NB4 (cell line): ENCODE measurements around the gene NTRK3.

Source experiments
- DNase-seq: peaks from one replicate; pipeline ENCODE4 v3.0.0; 2010; ENCODE audit warnings: low read depth
- H3K4me3 ChIP-seq: one replicate; pipeline ENCODE4 v1.5.1; 2011; ENCODE audit warnings: mild to moderate bottlenecking, low read depth, low read length, moderate library complexity
- MYC ChIP-seq: IDR thresholded peaks from 2 replicates; pipeline ENCODE4 v1.6.1; 2011; ENCODE audit warnings: low read depth, low read length
- POLR2A ChIP-seq: IDR thresholded peaks from 2 replicates; pipeline ENCODE4 v1.6.1; 2011; ENCODE audit warnings: mild to moderate bottlenecking; ENCODE audit not compliant: insufficient read length; ENCODE audit errors: extremely low read depth
- TF ChIP-seq, protein P1 (sequence below): IDR thresholded peaks from 2 replicates; pipeline ENCODE4 v1.6.1; 2011; ENCODE audit warnings: low read depth, low read length
- TF ChIP-seq, protein P2 (sequence below): IDR thresholded peaks from one replicate; pipeline ENCODE4 v1.5.1; 2012; ENCODE audit warnings: low read depth, low read length

The NTRK3 gene

DNA sequence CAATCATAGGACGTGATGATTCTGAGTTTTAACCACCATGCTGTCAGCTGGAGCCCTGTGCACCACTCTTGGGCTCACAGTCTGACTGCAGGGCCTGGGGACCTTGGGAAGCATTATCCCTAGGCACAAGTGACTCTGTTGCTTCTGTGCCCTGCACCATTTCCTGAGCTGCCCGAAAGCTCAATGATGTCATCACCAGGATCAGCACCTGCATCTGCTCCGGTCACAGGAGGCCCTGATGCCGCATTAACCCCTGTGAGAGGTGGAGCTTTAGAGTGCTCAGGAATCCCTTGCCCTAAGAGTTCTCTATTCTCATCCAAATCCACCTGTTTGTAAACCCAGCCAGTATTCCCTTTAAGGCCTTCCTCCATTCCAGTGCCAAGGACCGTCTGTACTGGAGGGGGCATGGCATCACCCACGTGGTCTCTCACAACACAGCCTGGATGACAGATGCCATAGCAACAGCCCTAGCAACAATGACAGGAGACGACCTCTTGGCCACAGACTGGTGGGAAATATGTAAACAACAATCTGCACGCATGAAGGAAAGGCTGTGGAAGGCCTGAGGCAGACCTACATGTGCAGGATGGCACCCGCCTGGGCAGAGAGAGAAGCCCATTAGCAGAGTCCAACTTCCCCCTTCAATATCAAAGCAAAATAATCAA is 37.9 kb downstream of the NTRK3 start:
- no peak for DNase-seq
- TF ChIP-seq, protein P1, sequence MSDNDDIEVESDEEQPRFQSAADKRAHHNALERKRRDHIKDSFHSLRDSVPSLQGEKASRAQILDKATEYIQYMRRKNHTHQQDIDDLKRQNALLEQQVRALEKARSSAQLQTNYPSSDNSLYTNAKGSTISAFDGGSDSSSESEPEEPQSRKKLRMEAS: no peak
- TF ChIP-seq, protein P2, sequence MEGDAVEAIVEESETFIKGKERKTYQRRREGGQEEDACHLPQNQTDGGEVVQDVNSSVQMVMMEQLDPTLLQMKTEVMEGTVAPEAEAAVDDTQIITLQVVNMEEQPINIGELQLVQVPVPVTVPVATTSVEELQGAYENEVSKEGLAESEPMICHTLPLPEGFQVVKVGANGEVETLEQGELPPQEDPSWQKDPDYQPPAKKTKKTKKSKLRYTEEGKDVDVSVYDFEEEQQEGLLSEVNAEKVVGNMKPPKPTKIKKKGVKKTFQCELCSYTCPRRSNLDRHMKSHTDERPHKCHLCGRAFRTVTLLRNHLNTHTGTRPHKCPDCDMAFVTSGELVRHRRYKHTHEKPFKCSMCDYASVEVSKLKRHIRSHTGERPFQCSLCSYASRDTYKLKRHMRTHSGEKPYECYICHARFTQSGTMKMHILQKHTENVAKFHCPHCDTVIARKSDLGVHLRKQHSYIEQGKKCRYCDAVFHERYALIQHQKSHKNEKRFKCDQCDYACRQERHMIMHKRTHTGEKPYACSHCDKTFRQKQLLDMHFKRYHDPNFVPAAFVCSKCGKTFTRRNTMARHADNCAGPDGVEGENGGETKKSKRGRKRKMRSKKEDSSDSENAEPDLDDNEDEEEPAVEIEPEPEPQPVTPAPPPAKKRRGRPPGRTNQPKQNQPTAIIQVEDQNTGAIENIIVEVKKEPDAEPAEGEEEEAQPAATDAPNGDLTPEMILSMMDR: no peak
- TF ChIP-seq MYC (no peak), POLR2A (no peak)
- no peak overlapping the region for H3K4me3 ChIP-seq

DNA sequence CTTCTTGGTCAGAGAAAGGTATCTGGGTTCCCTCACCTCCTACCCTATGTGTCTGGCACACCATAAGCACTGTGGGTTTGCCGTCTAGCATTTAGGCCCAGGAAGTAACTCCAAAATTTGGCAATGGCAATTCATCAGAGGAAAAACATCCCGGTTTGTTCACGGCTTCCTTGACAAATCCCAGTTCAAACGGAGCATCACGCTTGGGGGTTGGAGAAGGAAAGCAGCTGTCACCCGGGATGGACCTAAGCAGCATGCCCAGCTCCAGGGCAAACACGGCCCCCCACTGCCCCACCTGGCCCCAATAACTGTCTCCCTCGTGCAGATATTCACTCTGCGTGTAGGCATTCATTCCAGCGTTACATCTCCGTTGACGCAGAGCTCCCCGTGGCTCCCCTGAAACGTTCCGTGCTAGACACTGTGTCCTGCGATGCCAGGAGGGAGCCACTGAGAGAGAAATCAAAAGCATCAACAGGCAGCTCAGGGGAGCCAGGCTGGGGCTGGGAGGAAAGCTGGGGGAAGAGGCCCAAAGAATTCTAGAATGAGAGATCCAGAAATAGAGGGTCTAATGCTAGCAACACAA is 41.4 kb downstream of the NTRK3 start:
- TF ChIP-seq POLR2A (no peak), MYC (no peak)
- TF ChIP-seq, protein P1: no peak
- TF ChIP-seq, protein P2: no peak
- no peak for DNase-seq
- H3K4me3 ChIP-seq: no peak overlapping the region

DNA sequence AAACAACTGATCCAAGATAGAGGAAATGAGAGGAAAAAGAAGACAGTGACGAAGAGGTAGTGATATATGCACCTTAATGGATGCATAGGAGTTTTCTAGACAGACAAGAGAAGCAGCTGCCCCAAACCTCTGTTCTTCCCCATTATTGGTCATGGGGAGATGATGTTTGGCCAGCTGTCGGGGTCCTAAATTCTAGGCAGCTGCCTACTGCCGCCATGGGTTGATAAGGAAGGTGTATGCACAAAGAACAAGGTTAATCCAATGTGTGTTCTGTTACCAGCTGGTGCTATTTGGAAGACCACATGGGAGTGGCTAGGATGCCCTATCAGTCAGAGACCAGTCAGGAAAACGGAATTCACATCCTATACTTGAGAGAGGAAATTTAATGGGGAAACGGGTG is 47.4 kb downstream of the NTRK3 start:
- no peak for TF ChIP-seq MYC
- TF ChIP-seq, protein P2: no peak
- TF ChIP-seq, protein P1: no peak
- no peak for TF ChIP-seq POLR2A
- no peak overlapping the region for H3K4me3 ChIP-seq
- no peak for DNase-seq

DNA sequence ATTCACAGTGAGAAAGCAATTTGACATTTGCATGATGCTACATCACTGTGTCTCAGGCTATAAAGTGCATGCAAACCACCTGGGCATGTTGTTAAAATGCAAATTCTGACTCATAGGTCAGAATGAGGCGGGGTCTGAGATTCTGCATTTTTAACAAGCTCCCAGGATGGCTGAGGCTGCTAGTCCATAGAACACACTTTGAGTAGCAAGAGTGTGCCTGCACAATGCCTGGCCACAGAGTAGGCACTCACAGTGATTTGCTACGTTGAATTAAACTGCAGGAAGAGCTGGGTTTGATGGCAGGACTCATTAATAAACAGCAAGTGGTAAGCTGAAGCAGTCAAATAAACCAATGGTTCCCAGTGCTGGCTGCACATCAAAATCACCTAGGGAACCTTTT is 48.1 kb downstream of the NTRK3 start:
- H3K4me3 ChIP-seq: no peak overlapping the region
- no peak for DNase-seq
- TF ChIP-seq MYC (no peak), POLR2A (no peak)
- TF ChIP-seq, protein P1: no peak
- TF ChIP-seq, protein P2: no peak

DNA sequence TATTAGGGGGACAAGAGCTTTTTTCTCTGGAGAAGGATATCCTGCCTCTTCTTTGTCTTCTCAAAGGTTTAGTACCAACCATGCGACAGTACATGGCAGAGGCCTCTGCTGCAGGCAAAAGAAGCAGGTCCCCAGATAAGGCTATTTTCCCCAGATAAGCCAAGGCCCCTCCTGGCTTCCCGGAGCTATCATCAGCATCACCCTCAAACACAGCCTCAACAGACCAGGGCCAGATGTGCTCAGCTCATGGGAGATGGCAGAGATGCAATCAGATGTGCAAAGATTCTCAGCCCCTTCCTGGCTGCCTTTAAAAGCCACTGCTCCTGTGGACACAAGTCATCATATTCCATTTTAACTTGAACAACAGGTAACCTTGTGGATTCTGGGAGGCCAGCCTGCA is 49.0 kb downstream of the NTRK3 start:
- no peak overlapping the region for H3K4me3 ChIP-seq
- TF ChIP-seq MYC: no peak
- TF ChIP-seq, protein P2: no peak
- TF ChIP-seq, protein P1: no peak
- TF ChIP-seq POLR2A: no peak
- DNase-seq: no peak

DNA sequence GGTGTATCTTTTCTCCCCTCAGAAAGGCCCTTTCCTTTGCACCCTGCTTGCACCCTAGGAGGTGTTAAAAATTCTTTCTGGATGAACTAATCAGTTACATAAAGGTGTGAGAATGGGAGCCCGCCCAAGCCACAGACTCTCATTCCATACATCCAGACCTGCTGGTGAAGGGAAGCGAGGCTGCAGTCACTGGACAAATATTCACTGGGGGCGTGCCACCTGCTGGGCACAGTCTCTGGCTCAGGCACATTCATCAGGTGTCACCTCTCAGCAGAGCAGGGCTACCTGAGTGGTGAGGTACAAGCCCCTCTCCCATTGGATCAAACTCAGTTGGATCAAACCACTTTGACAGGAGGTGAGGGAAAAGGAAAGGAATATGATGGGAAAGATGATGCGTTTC is 52.0 kb downstream of the NTRK3 start:
- DNase-seq: no peak
- no peak overlapping the region for H3K4me3 ChIP-seq
- TF ChIP-seq POLR2A: no peak
- TF ChIP-seq, protein P1: no peak
- TF ChIP-seq, protein P2: no peak
- TF ChIP-seq MYC: no peak
